K562 (cell line): ENCODE measurements around the gene SLC25A21. TPM values are rescaled to one million over a fixed set of nuclear protein-coding genes. Genes with fewer than 3 reads are reported as not detected.

Source experiments
- CHD7 ChIP-seq: fragments of 200-600 bp; sonication (generic); IDR thresholded peaks from one replicate; pipeline ENCODE4 v1.6.1; 2012; ENCODE audit warnings: mild to moderate bottlenecking, low read depth, low read length, inconsistent platforms
- FOXK1 ChIP-seq: sonication (generic); formaldehyde crosslinking; IDR thresholded peaks from 2 replicates; pipeline ENCODE4 v1.8.0; 2022; ENCODE audit warnings: missing genetic modification reagents, mild to moderate bottlenecking, borderline replicate concordance
- GABPB1 ChIP-seq: sonication (generic); formaldehyde crosslinking; IDR thresholded peaks from 2 replicates; pipeline ENCODE4 v1.8.0; 2022; ENCODE audit warnings: mild to moderate bottlenecking, missing genetic modification reagents
- MAFK ChIP-seq: IDR thresholded peaks from 2 replicates; pipeline ENCODE4 v1.6.1; 2011; ENCODE audit warnings: low read length, improper control_type of control experiment
- RCOR1 ChIP-seq, 2 experiments: IDR thresholded peaks; 2 replicates each; pipeline ENCODE4 v1.6.1; 2012; ENCODE audit warnings: low read depth in 2 of 2, low read length in 2 of 2, borderline replicate concordance in 1 of 2, improper control_type of control experiment in 1 of 2
- ZEB2 ChIP-seq: fragments of 450-650 bp; IDR thresholded peaks from 2 replicates; pipeline ENCODE4 v1.6.1; 2016
- ZKSCAN1 ChIP-seq: fragments of 150-350 bp; IDR thresholded peaks from 2 replicates; pipeline ENCODE4 v1.6.1; 2016; ENCODE audit warnings: low read depth, low read length
- polyA plus RNA-seq, 8 experiments: library from polyadenylated mRNA; depleted of rRNA in 4 of 8; stranded (reverse) in 5 of 8; unstranded in 3 of 8; fragments of >200 nt; fragmentation: Nextera tagmentation in 2 of 8; fragmentation: Illumina TruSeq in 1 of 8; extraction: Ambion mirVana in 2 of 8; extraction: Trizol in 1 of 8; gene quantifications; 2 replicates each; pipeline versions ENCODE4 v1.2.1 to v1.2.3, GENCODE V29; 2011 to 2014; ENCODE audit warnings: inconsistent platforms in 1 of 8, missing spikeins in 1 of 8
- total RNA-seq, 7 experiments: library from RNA; depleted of rRNA in 6 of 7; stranded (reverse); fragments of >200 nt in 6 of 7; fragmentation: Illumina TruSeq in 2 of 7; extraction: Trizol in 2 of 7; gene quantifications; 2 replicates each; pipeline versions ENCODE4 v1.2.1 to v1.2.3, GENCODE V29; 2011 to 2021; ENCODE audit warnings: low replicate concordance in 1 of 7
- TF ChIP-seq, protein P1 (sequence below): IDR thresholded peaks from 3 replicates; pipeline ENCODE4 v1.6.1; 2011; ENCODE audit warnings: borderline replicate concordance, mild to moderate bottlenecking, moderate library complexity; ENCODE audit not compliant: insufficient read length; ENCODE audit errors: extremely low read depth

The SLC25A21 gene
- total and polyA plus RNA-seq, 9 of the 15 experiments (the other 6 are each of a cell fraction or from before 2014, with no cell fraction given) = 15.2 to 46.7 (median 28.7) TPM

GRCh38 chr14:37197421-37198272 lies 25.2 kb upstream of the SLC25A21 start, which contains the start of gene MIPOL1 (continued):
- TF ChIP-seq CHD7 (no peak), MAFK (no peak), FOXK1 (CRISPR knock-in tag) (no peak), ZKSCAN1 (no peak), RCOR1 (IDR thresholded peaks at IDR 0.05; ENCODE audit: borderline replicate concordance in 1 of 2, low read depth in 2 of 2, low read length in 2 of 2) (0 out of 4 replicates have a peak, but pooled peaks of 1 of the 2 experiments have one; percentile 4), ZEB2 (peak; percentile 34; the same call in 1 of the 2 replicates), GABPB1 (CRISPR knock-in tag) (no peak; the same call in 1 of the 2 replicates)
- TF ChIP-seq, protein P1, sequence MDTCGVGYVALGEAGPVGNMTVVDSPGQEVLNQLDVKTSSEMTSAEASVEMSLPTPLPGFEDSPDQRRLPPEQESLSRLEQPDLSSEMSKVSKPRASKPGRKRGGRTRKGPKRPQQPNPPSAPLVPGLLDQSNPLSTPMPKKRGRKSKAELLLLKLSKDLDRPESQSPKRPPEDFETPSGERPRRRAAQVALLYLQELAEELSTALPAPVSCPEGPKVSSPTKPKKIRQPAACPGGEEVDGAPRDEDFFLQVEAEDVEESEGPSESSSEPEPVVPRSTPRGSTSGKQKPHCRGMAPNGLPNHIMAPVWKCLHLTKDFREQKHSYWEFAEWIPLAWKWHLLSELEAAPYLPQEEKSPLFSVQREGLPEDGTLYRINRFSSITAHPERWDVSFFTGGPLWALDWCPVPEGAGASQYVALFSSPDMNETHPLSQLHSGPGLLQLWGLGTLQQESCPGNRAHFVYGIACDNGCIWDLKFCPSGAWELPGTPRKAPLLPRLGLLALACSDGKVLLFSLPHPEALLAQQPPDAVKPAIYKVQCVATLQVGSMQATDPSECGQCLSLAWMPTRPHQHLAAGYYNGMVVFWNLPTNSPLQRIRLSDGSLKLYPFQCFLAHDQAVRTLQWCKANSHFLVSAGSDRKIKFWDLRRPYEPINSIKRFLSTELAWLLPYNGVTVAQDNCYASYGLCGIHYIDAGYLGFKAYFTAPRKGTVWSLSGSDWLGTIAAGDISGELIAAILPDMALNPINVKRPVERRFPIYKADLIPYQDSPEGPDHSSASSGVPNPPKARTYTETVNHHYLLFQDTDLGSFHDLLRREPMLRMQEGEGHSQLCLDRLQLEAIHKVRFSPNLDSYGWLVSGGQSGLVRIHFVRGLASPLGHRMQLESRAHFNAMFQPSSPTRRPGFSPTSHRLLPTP = no peak
